Measurements from ENCODE around the gene PLEKHS1. TPM values are rescaled to one million over a fixed set of nuclear protein-coding genes. Genes with fewer than 3 reads are reported as not detected.

Gene PLEKHS1
- total RNA-seq, 1 experiment from 2014 or later = 13.8 TPM

- no peaks in the 10 kb centered on the region for H3K9me3 Mint-ChIP-seq (ENCODE audit: low read depth, unreplicated experiment)
- no peaks in the 10 kb centered on the region for H3K36me3 Mint-ChIP-seq (ENCODE audit: insufficient read depth, unreplicated experiment)
- no peak overlapping the region for H3K4me3 Mint-ChIP-seq (ENCODE audit: low read depth, unreplicated experiment)
- no TSS peak for BruUV-seq (replicated peaks)
- H3K27me3 Mint-ChIP-seq (ENCODE audit: unreplicated experiment) = no peaks in the 10 kb centered on the region
- H3K4me1 Mint-ChIP-seq (ENCODE audit: low read depth, unreplicated experiment) = no peaks in the 10 kb centered on the region
- no peak overlapping the region for H3K27ac Mint-ChIP-seq (ENCODE audit: unreplicated experiment)
- TF ChIP-seq, protein P1, sequence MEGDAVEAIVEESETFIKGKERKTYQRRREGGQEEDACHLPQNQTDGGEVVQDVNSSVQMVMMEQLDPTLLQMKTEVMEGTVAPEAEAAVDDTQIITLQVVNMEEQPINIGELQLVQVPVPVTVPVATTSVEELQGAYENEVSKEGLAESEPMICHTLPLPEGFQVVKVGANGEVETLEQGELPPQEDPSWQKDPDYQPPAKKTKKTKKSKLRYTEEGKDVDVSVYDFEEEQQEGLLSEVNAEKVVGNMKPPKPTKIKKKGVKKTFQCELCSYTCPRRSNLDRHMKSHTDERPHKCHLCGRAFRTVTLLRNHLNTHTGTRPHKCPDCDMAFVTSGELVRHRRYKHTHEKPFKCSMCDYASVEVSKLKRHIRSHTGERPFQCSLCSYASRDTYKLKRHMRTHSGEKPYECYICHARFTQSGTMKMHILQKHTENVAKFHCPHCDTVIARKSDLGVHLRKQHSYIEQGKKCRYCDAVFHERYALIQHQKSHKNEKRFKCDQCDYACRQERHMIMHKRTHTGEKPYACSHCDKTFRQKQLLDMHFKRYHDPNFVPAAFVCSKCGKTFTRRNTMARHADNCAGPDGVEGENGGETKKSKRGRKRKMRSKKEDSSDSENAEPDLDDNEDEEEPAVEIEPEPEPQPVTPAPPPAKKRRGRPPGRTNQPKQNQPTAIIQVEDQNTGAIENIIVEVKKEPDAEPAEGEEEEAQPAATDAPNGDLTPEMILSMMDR (IDR thresholded peaks at IDR 0.05; ENCODE audit: unreplicated experiment) = no peak
- CTCF ChIA-PET = interaction anchor here (0.6 kb wide), 1 partner anchor 454 kb away, joined by 7 read pairs; no protein-coding TSS in a partner anchor
- no peak for DNase-seq
- intact Hi-C loops (cut with micrococcal nuclease; ENCODE audit: unreplicated experiment) = no loop called here
Measured at GRCh38 chr10:113712755-113713639, 38.5 kb upstream of the PLEKHS1 start.

GRCh38 chr10:113713640-113713982 lies 37.9 kb upstream of the PLEKHS1 start:
- intact Hi-C loops (cut with micrococcal nuclease; ENCODE audit: unreplicated experiment) = no loop called here
- Mint-ChIP-seq H3K4me1 (ENCODE audit: low read depth, unreplicated experiment) (no peaks in the 10 kb centered on the region), H3K36me3 (ENCODE audit: insufficient read depth, unreplicated experiment) (no peaks in the 10 kb centered on the region), H3K4me3 (ENCODE audit: low read depth, unreplicated experiment) (no peak overlapping the region), H3K27ac (ENCODE audit: unreplicated experiment) (no peak overlapping the region), H3K27me3 (ENCODE audit: unreplicated experiment) (no peaks in the 10 kb centered on the region), H3K9me3 (ENCODE audit: low read depth, unreplicated experiment) (no peaks in the 10 kb centered on the region)
- no TSS peak for BruUV-seq (replicated peaks)
- DNase-seq = no peak
- TF ChIP-seq, protein P1 (IDR thresholded peaks at IDR 0.05; ENCODE audit: unreplicated experiment) = no peak
- CTCF ChIA-PET = interaction anchor here (0.6 kb wide), 1 partner anchor 453 kb away, joined by 7 read pairs; no protein-coding TSS in a partner anchor

- H3K4me1 Mint-ChIP-seq (ENCODE audit: low read depth, unreplicated experiment) = no peaks in the 10 kb centered on the region
- no peaks in the 10 kb centered on the region for H3K36me3 Mint-ChIP-seq (ENCODE audit: insufficient read depth, unreplicated experiment)
- intact Hi-C loops (cut with micrococcal nuclease; ENCODE audit: unreplicated experiment) = no loop called here
- H3K9me3 Mint-ChIP-seq (ENCODE audit: low read depth, unreplicated experiment) = no peaks in the 10 kb centered on the region
- H3K27ac Mint-ChIP-seq (ENCODE audit: unreplicated experiment) = no peak overlapping the region
- DNase-seq = no peak
- TF ChIP-seq, protein P1 (IDR thresholded peaks at IDR 0.05; ENCODE audit: unreplicated experiment) = no peak
- H3K27me3 Mint-ChIP-seq (ENCODE audit: unreplicated experiment) = no peaks in the 10 kb centered on the region
- CTCF ChIA-PET = no interaction called here
- no peak overlapping the region for H3K4me3 Mint-ChIP-seq (ENCODE audit: low read depth, unreplicated experiment)
- no TSS peak for BruUV-seq (replicated peaks)
Measured at GRCh38 chr10:113716109-113716910, 35.2 kb upstream of the PLEKHS1 start.

GRCh38 chr10:113718969-113719822 lies 32.3 kb upstream of the PLEKHS1 start:
- no peaks in the 10 kb centered on the region for H3K4me1 Mint-ChIP-seq (ENCODE audit: low read depth, unreplicated experiment)
- DNase-seq = no peak
- no peaks in the 10 kb centered on the region for H3K9me3 Mint-ChIP-seq (ENCODE audit: low read depth, unreplicated experiment)
- TF ChIP-seq, protein P1 (IDR thresholded peaks at IDR 0.05; ENCODE audit: unreplicated experiment) = no peak
- no peaks in the 10 kb centered on the region for H3K36me3 Mint-ChIP-seq (ENCODE audit: insufficient read depth, unreplicated experiment)
- intact Hi-C loops (cut with micrococcal nuclease; ENCODE audit: unreplicated experiment) = no loop called here
- no peak overlapping the region for H3K4me3 Mint-ChIP-seq (ENCODE audit: low read depth, unreplicated experiment)
- no peak overlapping the region for H3K27ac Mint-ChIP-seq (ENCODE audit: unreplicated experiment)
- CTCF ChIA-PET = no interaction called here
- H3K27me3 Mint-ChIP-seq (ENCODE audit: unreplicated experiment) = no peaks in the 10 kb centered on the region
- no TSS peak for BruUV-seq (replicated peaks)
